Heart left ventricle (tissue), 13 donors: ENCODE results near the gene PDAP1.

Experiments used
- CTCF ChIP-seq, 12 donors: fragments of 200-600 bp; sonication (generic) in 4 of 12; IDR thresholded peaks; one replicate each; pipeline versions ENCODE4 v1.5.0 to v1.8.0; 2018 to 2022; ENCODE audit warnings: antibody characterized with exemption in 12 of 12, mild to moderate bottlenecking in 5 of 12
- POLR2A ChIP-seq, 2 donors: fragments of 450-650 bp; IDR thresholded peaks; one replicate each; pipeline ENCODE4 v1.6.1; 2017; ENCODE audit warnings: antibody characterized with exemption in 2 of 2, mild to moderate bottlenecking in 2 of 2, moderate library complexity in 2 of 2
- donor health status: ischemic (EF 13 %, LVEDD 7.1; RV severe dilation, severe dysfunction).
- donor health status: DM: no; HTN: yes; CAD: no.
- donor health status: DM: no; HTN: no; CAD: no.
- donor health status: ischemic (EF 25% LVEDD 6.9; RV normal size, moderate dysfunction).
- donor health status: ischemic (EF 25% LVEDD 5.7; RV mildly dilated, moderate dysfunction).
- donor health status: ischemic (EF 35%, LVEDD 5.7; RV mildly dilated, moderate dysfunction).
- donor health status: nonischemic (EF 11% LVEDD 7.7; RV severe dilation, severe dysfunction).
- donor health status: DM: yes; HTN: yes; CAD: no.
- donor health status: PGD.
- donor health status: ischemic (EF 29% LVEDD 5.4; RV normal size, mild dysfunction).
- donor health status: nonischemic (EF 23%, LVEDD 6.1; RV moderate dilation, normal function).

GRCh38 chr7:99419323-99420021 is 11.1 kb upstream of the PDAP1 start:
- no peak for TF ChIP-seq CTCF (IDR thresholded peaks at IDR 0.05)
- TF ChIP-seq POLR2A (IDR thresholded peaks at IDR 0.05), result no peak
